Retinal pigment epithelial cell (primary cell): Measurements from ENCODE around the gene SUPT4H1.

Source experiments
- DNase-seq: peaks from one replicate; pipeline ENCODE4 v3.0.0-alpha.2; 2010; ENCODE audit warnings: low read depth
- H3K4me3 ChIP-seq: 2 replicates; pipeline ENCODE4 v1.5.1; 2011; ENCODE audit warnings: mild to moderate bottlenecking, low read length, control low read depth, moderate library complexity
- TF ChIP-seq, protein P1 (sequence below): conservative IDR thresholded peaks from 2 replicates; pipeline ENCODE4 v1.5.1; 2011; ENCODE audit warnings: low read depth, low read length, control low read depth, inconsistent platforms

Gene SUPT4H1

DNA sequence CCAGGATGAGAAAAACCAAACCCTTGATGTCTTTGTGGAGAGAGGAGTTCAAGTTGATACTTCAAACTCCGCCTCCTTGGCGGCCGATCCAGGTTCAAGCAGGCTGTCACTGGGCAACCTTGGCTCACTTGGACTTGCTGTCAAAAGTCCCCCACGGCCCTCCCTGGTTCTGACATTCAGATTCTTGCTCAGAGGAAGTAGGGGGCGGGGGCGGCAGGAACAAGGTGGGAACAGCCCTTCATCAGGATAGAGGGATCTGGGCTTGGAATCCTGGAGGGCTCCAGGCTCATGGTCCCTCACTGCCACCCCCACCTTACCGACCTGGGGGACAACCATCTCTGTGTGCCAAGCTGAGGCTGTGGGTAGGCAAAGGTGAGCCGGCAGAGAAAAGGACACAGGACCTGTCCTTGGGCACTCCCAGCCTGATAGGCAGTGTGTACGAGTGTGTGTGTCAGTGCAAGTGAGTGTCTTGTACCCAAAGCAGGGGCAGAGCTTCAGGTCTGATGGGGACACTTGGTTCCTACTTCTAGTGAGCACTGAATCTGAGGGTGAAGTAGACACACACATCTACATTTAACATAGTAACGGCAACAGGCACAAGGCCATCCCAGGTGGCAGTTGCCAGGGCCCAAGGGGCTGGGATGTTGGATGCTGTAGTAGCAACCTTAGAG, 16.8 kb downstream of the SUPT4H1 start:
- no peak for DNase-seq
- TF ChIP-seq, protein P1, sequence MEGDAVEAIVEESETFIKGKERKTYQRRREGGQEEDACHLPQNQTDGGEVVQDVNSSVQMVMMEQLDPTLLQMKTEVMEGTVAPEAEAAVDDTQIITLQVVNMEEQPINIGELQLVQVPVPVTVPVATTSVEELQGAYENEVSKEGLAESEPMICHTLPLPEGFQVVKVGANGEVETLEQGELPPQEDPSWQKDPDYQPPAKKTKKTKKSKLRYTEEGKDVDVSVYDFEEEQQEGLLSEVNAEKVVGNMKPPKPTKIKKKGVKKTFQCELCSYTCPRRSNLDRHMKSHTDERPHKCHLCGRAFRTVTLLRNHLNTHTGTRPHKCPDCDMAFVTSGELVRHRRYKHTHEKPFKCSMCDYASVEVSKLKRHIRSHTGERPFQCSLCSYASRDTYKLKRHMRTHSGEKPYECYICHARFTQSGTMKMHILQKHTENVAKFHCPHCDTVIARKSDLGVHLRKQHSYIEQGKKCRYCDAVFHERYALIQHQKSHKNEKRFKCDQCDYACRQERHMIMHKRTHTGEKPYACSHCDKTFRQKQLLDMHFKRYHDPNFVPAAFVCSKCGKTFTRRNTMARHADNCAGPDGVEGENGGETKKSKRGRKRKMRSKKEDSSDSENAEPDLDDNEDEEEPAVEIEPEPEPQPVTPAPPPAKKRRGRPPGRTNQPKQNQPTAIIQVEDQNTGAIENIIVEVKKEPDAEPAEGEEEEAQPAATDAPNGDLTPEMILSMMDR, result no peak
- H3K4me3 ChIP-seq, result no peak overlapping the region

DNA sequence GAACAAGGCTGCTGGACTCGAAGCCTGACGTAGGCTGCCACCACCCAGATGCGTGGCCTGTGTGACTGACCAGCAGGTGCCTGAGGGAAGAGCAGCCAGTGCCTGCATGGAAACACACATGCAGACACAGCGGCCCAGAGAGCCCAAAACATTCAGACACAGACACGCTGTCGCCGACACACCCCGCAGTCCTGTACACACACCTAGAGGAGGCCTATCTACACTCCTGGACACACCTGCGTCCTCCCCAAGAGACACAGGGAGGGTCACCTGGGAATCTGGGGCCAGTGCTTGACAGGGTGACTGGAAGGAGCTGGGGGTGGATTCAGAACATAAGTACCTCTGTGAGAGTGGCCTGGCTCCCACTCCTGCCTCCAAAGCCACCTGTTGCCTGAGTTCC, 17.3 kb downstream of the SUPT4H1 start:
- H3K4me3 ChIP-seq, result no peak overlapping the region
- TF ChIP-seq, protein P1, result no peak
- no peak for DNase-seq

DNA sequence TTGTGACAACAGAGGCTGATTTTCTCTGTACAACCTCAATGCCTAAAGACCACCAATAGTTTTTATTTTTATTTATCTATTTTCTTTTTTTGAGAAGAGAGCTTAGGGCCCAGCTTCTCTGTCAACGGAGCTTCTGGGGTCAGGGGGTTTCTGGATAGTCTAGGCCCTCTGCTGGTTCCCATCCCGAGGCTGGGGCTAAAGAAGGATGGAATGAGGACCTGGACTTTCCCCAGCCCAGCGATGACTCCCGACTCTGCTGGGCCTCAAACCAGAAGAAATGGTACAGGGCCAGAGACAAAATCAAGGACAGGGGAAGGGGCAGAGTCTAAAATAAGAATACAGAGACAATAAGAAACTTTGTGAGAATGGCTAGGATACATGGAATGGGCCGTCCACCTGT, 17.7 kb downstream of the SUPT4H1 start:
- no peak for DNase-seq
- no peak overlapping the region for H3K4me3 ChIP-seq
- TF ChIP-seq, protein P1, result no peak

DNA sequence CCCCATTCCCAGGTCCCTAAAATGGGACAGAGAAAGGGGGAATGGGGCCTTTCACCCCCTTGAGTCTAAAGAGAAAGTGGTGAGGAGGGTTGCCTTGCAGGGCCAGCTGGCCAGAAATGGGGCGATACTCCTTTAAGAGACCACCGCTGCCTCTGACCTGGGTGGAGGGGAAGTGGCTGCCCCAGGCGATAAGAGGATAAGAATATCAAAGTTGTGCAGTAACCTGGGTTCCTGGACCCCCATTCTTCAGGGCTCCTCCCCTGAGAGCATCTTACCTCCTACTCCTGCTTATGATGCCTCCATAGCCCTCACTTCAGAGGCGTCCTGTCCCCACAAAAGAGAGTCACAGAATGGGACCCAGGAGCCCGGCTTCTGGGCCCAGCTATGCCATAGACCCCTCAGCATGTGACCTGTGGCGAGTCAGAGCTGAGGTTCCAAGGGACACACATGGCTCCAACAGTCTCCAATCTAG, 18.2 kb downstream of the SUPT4H1 start:
- DNase-seq, result no peak
- TF ChIP-seq, protein P1, result no peak
- H3K4me3 ChIP-seq, result no peak overlapping the region

DNA sequence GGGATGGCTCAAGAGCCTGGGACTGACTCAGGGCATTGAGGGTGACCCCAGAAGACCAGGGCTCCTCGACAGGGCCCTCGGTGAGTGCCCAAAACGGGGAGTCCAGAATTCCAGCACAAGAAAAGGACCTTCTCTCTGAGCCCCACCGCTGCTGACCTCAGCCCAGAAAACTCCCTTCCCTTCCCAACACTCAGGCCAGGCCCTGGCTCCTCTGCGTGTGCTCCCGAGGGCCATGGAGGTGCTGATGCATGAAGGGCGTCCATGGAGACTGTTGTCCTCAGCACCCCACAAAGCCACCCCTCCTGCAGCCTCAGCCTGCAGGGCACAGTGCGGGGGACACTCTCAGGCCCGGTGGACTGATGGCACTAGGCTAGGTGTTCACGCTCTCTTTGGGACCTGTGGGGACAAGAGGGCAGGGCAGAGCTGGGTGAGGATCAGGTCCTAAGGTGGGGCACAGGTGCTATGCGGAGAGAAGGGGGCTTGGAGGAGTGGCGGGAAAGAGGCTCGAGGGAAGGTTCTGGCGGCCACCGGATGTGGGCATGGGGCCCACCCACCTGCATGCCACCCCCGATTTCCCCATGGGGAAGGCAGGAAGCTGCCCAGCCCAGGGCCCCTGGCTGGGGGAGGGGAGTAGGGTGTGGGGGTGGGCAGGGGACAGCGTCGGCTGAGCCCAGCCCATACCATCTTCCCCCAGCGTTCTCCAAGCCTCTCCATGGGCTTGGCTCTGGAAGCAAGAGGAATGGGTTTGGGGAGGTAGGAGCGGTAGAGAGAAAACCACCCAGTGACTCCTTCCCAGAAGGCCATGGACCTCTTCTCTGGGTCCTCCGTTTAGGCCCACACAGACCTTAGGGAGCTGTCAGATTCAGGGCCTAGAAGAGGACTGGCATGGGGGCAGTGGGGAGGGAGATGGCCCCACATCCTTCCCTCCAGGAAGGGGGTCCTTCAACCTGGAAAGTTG, 18.9 kb downstream of the SUPT4H1 start:
- TF ChIP-seq, protein P1, result no peak
- DNase-seq, result no peak
- H3K4me3 ChIP-seq, result no peak overlapping the region

DNA sequence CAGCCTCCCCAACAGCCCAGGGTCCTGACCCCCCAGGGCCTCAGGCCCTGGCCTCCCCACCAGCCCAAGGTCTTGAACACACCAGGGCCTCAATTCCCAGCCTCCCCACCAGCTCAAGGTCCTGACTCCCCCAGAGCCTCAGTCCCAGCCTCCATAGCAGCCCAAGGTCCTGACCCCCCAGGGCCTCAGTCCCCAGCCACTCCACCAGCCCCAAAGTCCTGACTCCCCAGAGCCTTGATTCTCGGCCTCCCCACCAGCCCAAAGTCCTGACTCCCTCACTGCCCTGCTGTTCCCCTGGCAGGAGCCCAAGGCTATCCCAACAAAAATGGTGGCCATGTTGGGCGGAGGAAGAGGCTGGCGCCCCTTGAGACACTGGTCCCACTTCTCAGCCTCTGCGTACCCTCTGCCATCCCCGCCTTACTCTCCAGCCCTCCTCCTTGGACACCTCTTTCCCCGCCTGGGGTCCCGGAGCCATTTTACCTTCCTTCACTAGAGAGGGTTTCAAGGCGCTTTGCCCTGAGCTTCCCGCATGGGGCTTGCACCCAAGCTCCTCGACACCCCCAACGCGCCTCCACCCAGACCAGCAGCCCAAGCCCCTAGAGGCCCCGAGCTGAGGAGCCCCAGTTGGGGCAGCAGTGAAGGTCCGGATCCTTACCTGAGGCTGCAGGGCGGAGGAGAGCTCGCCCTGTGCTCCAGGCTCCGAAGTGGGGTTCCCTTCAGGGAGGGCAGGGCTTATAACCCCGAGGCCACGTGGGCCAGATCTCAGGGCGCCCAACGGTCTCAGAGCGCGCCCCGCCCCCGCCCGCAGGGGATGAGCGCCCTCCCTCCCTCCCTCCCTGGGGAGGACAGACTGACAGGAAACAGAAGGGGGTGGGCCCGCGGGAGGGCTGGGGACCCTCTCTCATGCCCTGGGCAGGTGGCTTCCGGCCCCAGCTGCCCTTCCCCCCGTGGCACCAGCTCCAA, 19.9 kb downstream of the SUPT4H1 start:
- DNase-seq, result no peak
- H3K4me3 ChIP-seq, result no peak overlapping the region
- TF ChIP-seq, protein P1, result no peak
